Breast epithelium (tissue), 4 donors: ENCODE data around the gene CEP112. TPM values are rescaled to one million over a fixed set of nuclear protein-coding genes. Genes with fewer than 3 reads are reported as not detected.

Experiments
- DNase-seq, 2 donors: peaks; one replicate each; pipeline ENCODE4 v3.0.0-alpha.2; 2019; ENCODE audit warnings: low spot score in 2 of 2
- H3K27ac ChIP-seq, 2 donors: fragments of 200-600 bp; sonication (generic) in 1 of 2; one replicate each; pipeline ENCODE4 v1.5.1; 2016 to 2019; ENCODE audit warnings: mild to moderate bottlenecking in 1 of 2
- H3K27me3 ChIP-seq, 2 donors: fragments of 200-600 bp; sonication (generic) in 1 of 2; one replicate each; pipeline versions ENCODE4 v1.5.1 to v1.6.0; 2017 to 2019; ENCODE audit warnings: control low read depth in 1 of 2, mild to moderate bottlenecking in 1 of 2
- H3K36me3 ChIP-seq: fragments of 200-600 bp; one replicate; pipeline ENCODE4 v1.5.1; 2019
- H3K4me1 ChIP-seq, 2 donors: fragments of 200-600 bp; sonication (generic); one replicate each; pipeline ENCODE4 v1.5.1; 2016 to 2019; ENCODE audit warnings: control low read depth in 1 of 2
- H3K4me3 ChIP-seq, 3 donors: fragments of 200-600 bp; sonication (generic); 1 replicate in 2 of 3; 2 replicates in 1 of 3; pipeline ENCODE4 v1.5.1; 2016 to 2019; ENCODE audit warnings: mild to moderate bottlenecking in 3 of 3, moderate library complexity in 2 of 3
- H3K9me3 ChIP-seq, 2 donors: fragments of 200-600 bp; sonication (generic) in 1 of 2; one replicate each; pipeline ENCODE4 v1.5.1; 2016 to 2019; ENCODE audit warnings: control low read depth in 1 of 2
- POLR2A ChIP-seq: fragments of 450-650 bp; IDR thresholded peaks from one replicate; pipeline ENCODE4 v1.6.1; 2016; ENCODE audit warnings: antibody characterized with exemption, mild to moderate bottlenecking, moderate library complexity
- POLR2AphosphoS5 ChIP-seq, 3 donors: sonication (generic); formaldehyde crosslinking; IDR thresholded peaks; one replicate each; pipeline ENCODE4 v1.6.1; 2017; ENCODE audit warnings: antibody characterized with exemption in 3 of 3
- intact Hi-C: fragments of 100-400 bp; cut with DNase I; formaldehyde crosslinking; loops from one replicate; pipeline ENCODE4 v1.15.1; 2023; ENCODE audit warnings: low total_unique reads
- total RNA-seq, 3 donors: library from RNA; depleted of rRNA; stranded (reverse); fragments of >200 nt; gene quantifications; one replicate each; pipeline ENCODE4 v1.1.0, GENCODE V29; 2016
- TF ChIP-seq, protein P1 (sequence below), 3 donors: fragments of 450-650 bp; IDR thresholded peaks; one replicate each; pipeline ENCODE4 v1.5.1; 2016 to 2017; ENCODE audit warnings: antibody characterized with exemption in 3 of 3, mild to moderate bottlenecking in 3 of 3, moderate library complexity in 3 of 3

The CEP112 gene
- total RNA-seq, 3 donors from 2014 or later: 12.9 to 27.2 (median 18.0) TPM

DNA sequence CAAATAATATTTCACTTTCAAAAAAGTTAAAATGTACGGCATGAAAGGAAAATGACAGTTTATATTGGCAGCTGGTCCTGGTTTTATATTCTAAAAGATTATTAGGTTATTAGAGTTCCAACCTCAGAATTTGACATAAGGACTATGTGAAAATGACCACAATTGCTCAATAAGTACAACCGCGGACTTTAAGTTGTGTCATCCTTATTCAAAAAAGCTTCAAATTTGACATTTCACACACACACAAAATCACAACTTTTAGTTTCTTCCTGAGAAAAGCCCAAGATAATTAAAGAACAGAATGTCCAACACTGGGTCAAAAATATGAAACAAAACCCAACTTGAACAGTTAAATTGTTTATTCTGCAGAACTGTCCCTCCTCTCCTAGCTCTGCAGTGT lies 497.3 kb downstream of the CEP112 start:
- no peak overlapping the region for H3K27ac ChIP-seq
- no peaks in the 10 kb centered on the region for H3K27me3 ChIP-seq
- no peak overlapping the region for H3K4me3 ChIP-seq
- no peaks in the 10 kb centered on the region for H3K9me3 ChIP-seq
- TF ChIP-seq POLR2A (no peak), POLR2AphosphoS5 (IDR thresholded peaks at IDR 0.05) (no peak)
- TF ChIP-seq, protein P1, sequence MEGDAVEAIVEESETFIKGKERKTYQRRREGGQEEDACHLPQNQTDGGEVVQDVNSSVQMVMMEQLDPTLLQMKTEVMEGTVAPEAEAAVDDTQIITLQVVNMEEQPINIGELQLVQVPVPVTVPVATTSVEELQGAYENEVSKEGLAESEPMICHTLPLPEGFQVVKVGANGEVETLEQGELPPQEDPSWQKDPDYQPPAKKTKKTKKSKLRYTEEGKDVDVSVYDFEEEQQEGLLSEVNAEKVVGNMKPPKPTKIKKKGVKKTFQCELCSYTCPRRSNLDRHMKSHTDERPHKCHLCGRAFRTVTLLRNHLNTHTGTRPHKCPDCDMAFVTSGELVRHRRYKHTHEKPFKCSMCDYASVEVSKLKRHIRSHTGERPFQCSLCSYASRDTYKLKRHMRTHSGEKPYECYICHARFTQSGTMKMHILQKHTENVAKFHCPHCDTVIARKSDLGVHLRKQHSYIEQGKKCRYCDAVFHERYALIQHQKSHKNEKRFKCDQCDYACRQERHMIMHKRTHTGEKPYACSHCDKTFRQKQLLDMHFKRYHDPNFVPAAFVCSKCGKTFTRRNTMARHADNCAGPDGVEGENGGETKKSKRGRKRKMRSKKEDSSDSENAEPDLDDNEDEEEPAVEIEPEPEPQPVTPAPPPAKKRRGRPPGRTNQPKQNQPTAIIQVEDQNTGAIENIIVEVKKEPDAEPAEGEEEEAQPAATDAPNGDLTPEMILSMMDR (IDR thresholded peaks at IDR 0.05): no peak
- no peaks in the 10 kb centered on the region for H3K4me1 ChIP-seq
- no peak for DNase-seq
- intact Hi-C loops: no loop called here
- H3K36me3 ChIP-seq: no peaks in the 10 kb centered on the region

DNA sequence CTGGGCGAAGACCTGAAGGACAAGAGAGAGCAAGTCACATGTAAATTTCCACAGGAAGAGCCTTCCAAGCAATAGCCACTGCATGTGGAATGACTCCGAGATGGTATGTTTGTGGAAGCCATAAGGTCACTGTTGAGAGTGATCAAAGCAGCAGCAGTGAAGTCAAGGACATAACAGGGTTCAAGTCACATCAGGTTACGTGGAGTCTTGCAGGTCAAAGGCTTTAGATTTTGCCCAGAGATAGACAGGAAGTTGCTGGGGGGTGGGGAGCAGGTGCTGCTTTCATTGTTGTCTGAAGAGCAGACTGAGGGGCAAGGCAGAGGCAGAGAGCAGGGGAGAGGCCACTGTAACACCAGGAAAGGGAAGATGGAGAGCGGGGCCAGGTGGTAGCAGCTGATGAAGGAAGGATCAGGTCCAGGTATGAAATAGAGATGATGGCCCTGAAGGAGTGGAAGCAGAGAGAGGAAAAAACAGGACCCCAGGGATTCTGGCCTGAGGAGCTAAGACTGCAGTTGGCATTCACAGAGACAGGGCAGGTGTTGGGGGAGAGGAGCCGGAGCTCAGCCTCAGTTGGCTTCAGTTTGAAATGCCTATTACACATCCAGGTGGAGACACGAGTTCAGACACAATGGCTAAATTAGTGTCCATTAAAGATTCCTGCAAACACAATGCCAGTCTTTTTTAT lies 501.2 kb downstream of the CEP112 start:
- Histone ChIP-seq H3K27me3 (no peaks in the 10 kb centered on the region), H3K27ac (no peak overlapping the region), H3K4me3 (no peak overlapping the region), H3K36me3 (no peaks in the 10 kb centered on the region), H3K4me1 (no peaks in the 10 kb centered on the region), H3K9me3 (no peaks in the 10 kb centered on the region)
- intact Hi-C loops: no loop called here
- no peak for DNase-seq
- TF ChIP-seq POLR2A (no peak), POLR2AphosphoS5 (IDR thresholded peaks at IDR 0.05) (no peak)
- TF ChIP-seq, protein P1 (IDR thresholded peaks at IDR 0.05): no peak

DNA sequence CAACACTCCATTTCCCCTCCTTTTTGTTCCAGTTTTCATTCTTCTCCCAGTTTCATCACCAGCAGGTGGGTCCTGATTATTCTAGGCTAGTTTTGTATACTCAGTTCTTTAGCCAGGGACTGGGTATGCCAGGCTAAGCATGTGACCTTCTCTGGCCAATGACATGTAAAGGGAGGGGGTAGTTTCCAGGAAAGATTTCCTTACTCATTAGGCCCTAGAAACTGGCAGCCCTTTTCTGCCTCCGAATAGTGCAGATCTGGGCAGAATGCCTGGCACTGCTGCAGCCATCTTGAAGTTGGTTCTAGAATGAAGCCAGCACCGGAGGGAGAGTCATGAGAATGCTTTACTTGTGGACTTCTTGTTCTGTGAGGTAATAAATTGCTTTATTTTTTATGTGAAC lies 503.6 kb downstream of the CEP112 start:
- Histone ChIP-seq H3K27me3 (no peaks in the 10 kb centered on the region), H3K4me3 (no peak overlapping the region), H3K4me1 (no peaks in the 10 kb centered on the region), H3K27ac (no peak overlapping the region), H3K36me3 (no peaks in the 10 kb centered on the region), H3K9me3 (no peaks in the 10 kb centered on the region)
- no peak for DNase-seq
- TF ChIP-seq POLR2A (no peak), POLR2AphosphoS5 (IDR thresholded peaks at IDR 0.05) (no peak)
- TF ChIP-seq, protein P1 (IDR thresholded peaks at IDR 0.05): no peak
- intact Hi-C loops: no loop called here

DNA sequence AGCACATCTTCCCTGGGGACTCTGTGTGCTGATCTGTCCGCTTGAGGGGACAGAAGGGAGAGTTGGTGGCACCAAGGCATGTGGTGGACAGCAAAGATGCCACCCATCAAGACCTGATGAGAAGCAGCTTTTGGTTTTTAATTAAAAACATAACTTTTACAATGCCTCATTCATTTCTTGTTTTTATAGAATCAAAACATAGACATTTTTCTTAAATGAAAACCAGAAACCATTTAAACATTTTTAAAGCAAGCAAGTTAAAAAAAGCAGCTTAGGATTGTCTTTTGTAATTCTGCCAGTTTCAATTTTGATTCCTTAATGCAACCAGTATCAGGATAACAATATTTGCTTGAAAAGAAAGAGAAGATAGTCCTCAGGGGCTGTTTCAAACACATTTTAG lies 506.8 kb downstream of the CEP112 start:
- no peak for DNase-seq
- H3K36me3 ChIP-seq: no peaks in the 10 kb centered on the region
- H3K4me1 ChIP-seq: no peaks in the 10 kb centered on the region
- no peak overlapping the region for H3K27ac ChIP-seq
- H3K4me3 ChIP-seq: no peak overlapping the region
- TF ChIP-seq POLR2A (no peak), POLR2AphosphoS5 (IDR thresholded peaks at IDR 0.05) (no peak)
- TF ChIP-seq, protein P1 (IDR thresholded peaks at IDR 0.05): no peak
- no peaks in the 10 kb centered on the region for H3K27me3 ChIP-seq
- intact Hi-C loops: no loop called here
- no peaks in the 10 kb centered on the region for H3K9me3 ChIP-seq

DNA sequence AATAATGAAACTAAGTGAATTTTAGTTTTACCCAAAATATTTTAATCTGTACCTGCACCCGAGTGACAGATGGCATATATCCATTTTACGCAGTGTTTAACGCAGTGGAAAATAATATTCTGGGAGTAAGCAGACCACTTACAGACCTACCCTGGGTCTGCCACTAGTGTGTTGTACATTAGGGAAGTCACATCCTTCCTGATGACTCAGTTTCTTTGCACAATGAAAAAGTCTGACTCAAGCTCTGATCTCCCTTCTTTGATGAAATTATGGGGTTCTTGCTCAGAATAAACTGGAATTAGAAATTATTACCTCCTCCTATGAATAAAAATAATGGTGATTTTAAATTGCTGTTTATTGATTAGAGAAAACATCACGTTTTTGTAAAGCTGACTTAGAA lies 507.3 kb downstream of the CEP112 start:
- H3K4me3 ChIP-seq: no peak overlapping the region
- no peak for DNase-seq
- intact Hi-C loops: no loop called here
- no peak overlapping the region for H3K27ac ChIP-seq
- H3K27me3 ChIP-seq: no peaks in the 10 kb centered on the region
- no peaks in the 10 kb centered on the region for H3K9me3 ChIP-seq
- no peaks in the 10 kb centered on the region for H3K4me1 ChIP-seq
- H3K36me3 ChIP-seq: no peaks in the 10 kb centered on the region
- TF ChIP-seq, protein P1 (IDR thresholded peaks at IDR 0.05): no peak
- TF ChIP-seq POLR2AphosphoS5 (IDR thresholded peaks at IDR 0.05) (no peak), POLR2A (no peak)
